GM12891 (cell line): ENCODE measurements around the gene GIMAP8.
A peak's percentile ranks its signal among the peaks of the same experiment; 100 is the strongest.

Experiments used
- DNase-seq: peaks from one replicate; pipeline ENCODE4 v3.0.0; 2011; ENCODE audit warnings: low spot score; ENCODE audit not compliant: insufficient read length
- FAIRE-seq: peaks from 2 replicates; lab custom pipeline; 2011; peaks lifted over from hg19 to GRCh38; lab: Jason Lieb, UNC
- PAX5 ChIP-seq: IDR thresholded peaks from 2 replicates; pipeline ENCODE4 v1.6.1; 2011; ENCODE audit warnings: low read length, moderate library complexity, mild to moderate bottlenecking; ENCODE audit not compliant: insufficient read depth, severe bottlenecking
- POLR2A ChIP-seq: IDR thresholded peaks from 2 replicates; pipeline ENCODE4 v1.6.1; 2011; ENCODE audit warnings: low read depth, low read length, control low read depth
- POLR2AphosphoS5 ChIP-seq: IDR thresholded peaks from 2 replicates; pipeline ENCODE4 v1.6.1; 2011; ENCODE audit warnings: low read depth, low read length, control low read depth
- POU2F2 ChIP-seq: IDR thresholded peaks from 2 replicates; pipeline ENCODE4 v1.6.1; 2011; ENCODE audit warnings: low read depth, mild to moderate bottlenecking, control low read depth, low read length, moderate library complexity
- SPI1 ChIP-seq: IDR thresholded peaks from 2 replicates; pipeline ENCODE4 v1.6.1; 2011; ENCODE audit warnings: low read depth, low read length, control low read depth
- TAF1 ChIP-seq: IDR thresholded peaks from 2 replicates; pipeline ENCODE4 v1.6.1; 2011; ENCODE audit warnings: low read depth, low read length, control low read depth

Gene GIMAP8

DNA sequence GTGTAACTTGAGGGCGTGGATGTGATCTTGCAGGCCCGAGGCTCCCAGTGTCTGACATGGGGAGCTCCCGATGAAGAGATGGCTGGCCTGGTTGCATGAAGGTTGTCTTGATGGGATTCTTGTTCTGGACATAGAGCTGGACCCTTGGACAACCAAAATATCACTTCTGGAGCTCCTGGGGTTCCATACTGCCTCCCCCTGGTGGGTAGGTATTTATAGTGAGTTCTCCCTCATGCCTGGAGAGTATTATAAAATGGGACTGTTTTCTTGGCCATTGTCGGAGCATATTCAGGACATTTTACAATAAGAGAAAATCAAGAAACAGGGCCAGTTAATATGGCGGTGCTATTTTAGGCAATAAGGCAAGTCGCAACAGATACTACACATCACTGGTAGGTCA is 32.6 kb upstream of the GIMAP8 start:
- FAIRE-seq: no peak
- TF ChIP-seq TAF1: no peak
- TF ChIP-seq POU2F2: no peak
- no peak for TF ChIP-seq POLR2A
- TF ChIP-seq PAX5: no peak
- TF ChIP-seq SPI1: no peak
- TF ChIP-seq POLR2AphosphoS5: no peak
- DNase-seq: no peak

DNA sequence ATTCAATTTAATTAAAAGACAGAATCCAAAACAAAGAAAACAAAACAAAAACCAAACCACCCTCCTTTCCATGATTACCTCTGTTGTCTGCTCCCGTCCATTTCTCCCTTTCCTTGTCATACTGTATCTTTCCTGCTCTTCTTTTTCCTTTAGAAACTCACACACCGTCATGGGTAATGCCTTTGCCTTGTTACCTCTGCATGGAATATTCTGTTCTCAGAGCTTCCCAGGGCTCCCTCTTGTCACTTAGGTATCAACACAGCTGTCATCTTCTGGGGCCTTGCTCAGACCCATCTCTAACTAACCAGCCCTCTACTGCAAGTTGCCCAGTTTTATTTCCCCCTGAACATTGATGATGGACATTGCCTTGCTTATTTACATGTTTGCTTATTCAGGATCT is 30.2 kb upstream of the GIMAP8 start:
- DNase-seq (no peak), FAIRE-seq (no peak)
- TF ChIP-seq POLR2AphosphoS5: no peak
- TF ChIP-seq POU2F2: no peak
- TF ChIP-seq TAF1: no peak

DNA sequence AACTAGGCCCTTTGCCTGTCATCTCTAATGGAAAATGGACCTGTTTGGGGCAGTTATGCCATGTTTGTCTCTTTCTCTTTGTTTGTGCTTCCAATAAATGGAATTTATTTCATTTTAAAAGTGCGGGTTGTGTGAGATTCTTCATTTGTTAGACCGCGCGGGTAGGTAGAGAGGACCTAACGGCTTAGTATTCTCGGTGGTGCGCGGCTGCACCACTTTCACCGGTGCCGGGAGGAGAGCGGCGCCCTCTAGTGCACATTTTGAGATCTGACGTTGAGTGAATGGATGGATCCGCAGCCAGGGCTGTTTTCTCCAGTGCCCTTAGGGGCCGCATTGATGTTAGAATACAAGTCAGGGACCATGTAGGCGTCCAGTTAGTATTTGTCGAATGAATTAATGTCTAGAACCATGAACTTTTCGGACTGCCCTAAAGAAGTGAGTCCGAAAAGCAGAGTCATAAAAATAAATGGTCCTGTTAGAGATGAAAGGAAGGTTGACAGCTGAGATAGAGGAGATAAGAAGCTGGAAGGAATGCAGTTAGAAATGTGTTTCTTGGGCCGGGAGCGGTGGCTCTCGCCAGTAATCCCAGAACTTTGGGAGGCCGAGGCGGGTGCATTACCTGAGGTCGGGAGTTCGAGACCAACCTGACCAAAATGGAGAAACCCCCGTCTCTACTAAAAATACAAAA is 29.3 kb upstream of the GIMAP8 start:
- no peak for TF ChIP-seq SPI1
- peak; percentile 25; the same call in 1 of the 2 replicates for TF ChIP-seq POU2F2
- peak; percentile 93 for FAIRE-seq
- peak; percentile 77 for DNase-seq

DNA sequence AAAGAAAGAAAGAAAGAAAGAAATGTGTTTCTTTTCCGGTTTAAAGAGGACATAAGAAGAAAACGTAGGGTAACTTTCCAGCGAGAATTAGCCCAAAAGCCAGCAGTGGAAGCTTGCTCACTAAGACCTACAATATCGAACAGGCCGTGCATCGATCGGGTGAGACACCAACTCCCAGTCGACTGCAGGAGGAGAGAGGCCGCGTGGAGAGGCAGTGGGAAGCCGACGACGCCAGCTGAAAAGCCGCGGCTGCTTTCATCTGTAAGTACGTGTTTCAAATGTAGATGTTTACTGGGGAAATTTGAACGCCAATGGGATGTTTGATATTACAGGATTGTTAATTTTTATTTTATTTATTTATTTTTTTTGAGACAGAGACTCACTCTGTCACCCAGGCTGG is 28.6 kb upstream of the GIMAP8 start:
- no peak for DNase-seq
- FAIRE-seq: no peak
- no peak for TF ChIP-seq POLR2AphosphoS5

DNA sequence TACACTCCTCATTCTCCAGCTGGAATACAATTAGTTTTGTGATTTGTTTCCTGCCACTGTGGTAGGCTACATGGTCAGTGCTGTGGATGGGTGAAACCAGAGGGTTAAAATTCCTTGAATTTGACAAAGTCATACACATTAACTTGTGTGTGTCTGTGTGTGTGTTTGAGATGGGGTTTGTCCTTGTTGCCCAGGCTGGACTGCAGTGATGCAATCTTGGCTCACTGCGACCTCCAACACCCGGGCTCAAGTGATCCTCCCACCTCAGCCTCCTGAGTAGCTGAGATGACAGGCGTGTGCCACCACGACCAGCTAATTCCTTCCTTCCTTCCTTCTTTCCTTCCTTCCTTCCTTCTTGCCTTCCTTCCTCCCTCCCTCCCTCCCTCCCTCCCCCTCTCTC is 24.8 kb upstream of the GIMAP8 start:
- TF ChIP-seq POLR2A (no peak), POU2F2 (no peak), SPI1 (no peak), TAF1 (no peak), PAX5 (no peak), POLR2AphosphoS5 (no peak)
- DNase-seq: no peak
- FAIRE-seq: no peak

DNA sequence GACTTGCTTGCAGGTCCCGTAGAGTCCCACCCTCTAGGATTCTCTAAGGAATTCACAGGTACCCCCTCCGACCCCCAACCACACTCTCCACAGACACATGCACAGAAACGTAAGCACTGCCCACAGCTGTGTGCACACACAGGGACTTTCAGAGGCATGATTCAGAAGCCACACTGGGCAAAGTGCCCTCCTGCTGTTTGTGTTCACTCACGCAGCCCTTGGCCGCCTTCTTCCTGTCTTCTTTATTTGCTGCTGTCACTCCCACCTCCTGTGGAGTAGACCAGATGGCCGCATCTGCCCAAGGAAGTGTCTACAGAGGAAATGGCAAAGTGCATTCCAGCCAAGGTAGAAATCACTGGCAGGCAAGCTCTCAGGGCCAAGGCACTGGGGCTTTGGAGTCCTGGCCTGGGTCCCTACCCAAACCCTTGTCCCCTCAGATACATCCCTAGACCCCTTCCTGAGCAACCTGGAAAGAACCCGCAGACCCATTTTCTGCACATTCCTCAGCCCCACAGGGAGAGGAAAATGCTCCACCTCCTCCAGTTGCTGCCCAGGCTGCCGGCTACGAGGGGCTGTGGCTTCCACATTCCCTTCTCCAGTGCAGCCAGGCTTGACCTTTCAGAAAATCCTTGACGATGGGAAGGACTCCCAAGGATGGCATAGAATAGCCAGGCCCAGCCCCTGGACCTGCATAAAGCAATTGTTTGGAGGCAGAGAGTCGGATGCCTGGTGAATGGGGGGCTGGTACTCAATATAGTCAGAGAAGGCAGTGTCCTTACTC is 21.6 kb upstream of the GIMAP8 start:
- FAIRE-seq (peak; percentile 83), DNase-seq (no peak)
- TF ChIP-seq SPI1: no peak

DNA sequence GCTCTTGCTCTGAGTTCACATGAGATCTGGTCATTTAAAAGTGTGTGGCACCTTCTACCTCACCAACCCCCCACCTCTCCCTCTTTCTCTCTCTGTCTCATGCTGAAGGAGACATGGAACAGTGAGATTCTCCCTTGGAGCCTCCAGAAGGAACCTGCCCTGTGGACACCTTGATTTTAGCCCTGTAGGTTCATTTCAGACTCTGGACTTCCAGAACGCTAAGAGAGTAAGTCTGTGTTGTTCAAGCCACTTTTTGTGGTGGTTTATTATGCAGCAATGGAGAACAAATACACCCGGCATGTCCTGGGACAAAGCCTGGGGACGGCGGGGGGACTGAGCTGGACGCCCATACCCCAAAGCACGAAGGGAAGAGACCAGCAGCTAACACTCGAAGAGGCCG is 20.7 kb upstream of the GIMAP8 start:
- peak; percentile 61 for FAIRE-seq
- TF ChIP-seq PAX5 (no peak), POLR2AphosphoS5 (no peak), TAF1 (no peak), POLR2A (no peak), SPI1 (no peak), POU2F2 (no peak)

DNA sequence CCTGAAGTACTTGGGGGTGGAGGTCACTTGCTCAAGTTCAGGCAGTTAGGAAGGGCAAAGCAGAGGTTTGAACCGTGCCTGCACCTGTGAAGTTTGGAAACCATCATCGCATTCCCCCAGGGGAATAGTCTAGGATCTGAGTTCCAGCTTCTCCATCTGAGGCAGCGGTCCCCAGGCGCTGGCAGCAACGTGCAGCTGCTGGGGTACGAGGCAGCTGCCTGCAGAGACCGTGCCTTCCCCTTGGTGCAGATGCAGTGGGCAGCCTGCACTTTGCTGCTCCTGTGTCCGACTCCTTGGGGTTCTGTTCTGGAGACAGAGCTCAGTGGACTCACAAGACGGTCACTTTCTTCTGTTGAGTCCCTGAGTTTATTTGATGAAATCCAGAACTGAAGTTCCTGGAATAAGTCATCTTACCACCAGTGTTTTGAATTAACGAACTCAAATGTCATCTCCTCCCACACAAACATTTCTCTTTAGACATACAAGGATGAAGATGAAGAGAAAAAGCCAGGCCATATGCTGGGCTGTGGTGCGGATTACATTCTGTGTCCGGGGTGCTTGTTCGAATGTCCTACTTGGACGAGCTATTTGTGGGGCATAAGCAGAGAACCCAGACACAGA is 19.9 kb upstream of the GIMAP8 start:
- TF ChIP-seq POU2F2 (no peak), POLR2AphosphoS5 (no peak), PAX5 (no peak)
- FAIRE-seq (peak; percentile 26), DNase-seq (no peak)

More for the DNA sequence above, 20.7 kb upstream of the GIMAP8 start:
- no peak for DNase-seq

DNA sequence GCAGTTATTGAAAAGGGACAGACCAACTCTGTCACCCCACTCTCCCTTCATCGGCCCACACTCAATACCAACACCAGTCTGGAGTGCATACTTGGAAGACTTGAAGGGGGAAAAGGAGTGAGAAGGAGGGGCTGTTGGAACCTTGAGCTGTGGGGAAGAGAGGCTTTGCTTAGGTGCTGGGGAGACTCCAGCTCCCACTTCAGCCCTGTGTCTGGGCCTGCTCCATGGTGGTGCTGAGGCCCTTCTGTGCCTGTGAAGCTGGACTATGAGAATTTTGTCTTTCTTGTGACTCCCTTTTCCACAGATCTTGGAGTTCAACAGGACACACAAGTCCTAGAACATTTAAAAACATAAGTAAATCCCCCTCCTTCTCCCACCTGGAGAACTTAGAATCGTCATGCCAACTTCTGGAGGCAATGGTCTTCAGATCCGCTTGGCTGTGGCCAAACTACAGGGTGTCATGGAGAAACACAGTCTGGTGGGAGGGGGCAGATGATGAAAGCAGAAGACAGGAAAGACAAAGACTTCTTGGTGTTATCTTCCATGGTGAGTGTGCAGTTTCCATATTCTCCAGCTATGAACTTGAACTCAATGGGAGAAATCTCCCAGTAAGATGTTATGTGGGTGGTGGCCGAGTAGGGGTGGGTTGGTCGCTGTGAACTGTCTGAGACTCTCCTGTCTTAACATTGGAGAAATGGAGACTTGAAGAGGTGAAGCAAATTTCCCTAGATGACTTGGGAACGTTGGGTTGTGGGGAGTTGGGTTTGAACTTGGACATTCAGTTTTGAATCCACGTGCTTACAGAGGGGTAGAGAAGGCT is 18.4 kb upstream of the GIMAP8 start:
- TF ChIP-seq POLR2A (no peak), TAF1 (no peak), PAX5 (no peak), POLR2AphosphoS5 (no peak), SPI1 (no peak), POU2F2 (no peak)
- FAIRE-seq (no peak), DNase-seq (no peak)
